B cell (primary cell): ENCODE results near the gene SELENOF.

Source experiments
- EZH2 ChIP-seq: IDR thresholded peaks from 2 replicates; pipeline ENCODE4 v1.6.1; 2012; ENCODE audit warnings: borderline replicate concordance, low read depth, mild to moderate bottlenecking, moderate library complexity, low read length; ENCODE audit not compliant: insufficient read depth, poor library complexity, severe bottlenecking
- TF ChIP-seq, protein P1 (sequence below): fragments of 200-600 bp; IDR thresholded peaks from one replicate; pipeline ENCODE4 v1.8.0; 2022; ENCODE audit warnings: antibody characterized with exemption, mild to moderate bottlenecking

DNA sequence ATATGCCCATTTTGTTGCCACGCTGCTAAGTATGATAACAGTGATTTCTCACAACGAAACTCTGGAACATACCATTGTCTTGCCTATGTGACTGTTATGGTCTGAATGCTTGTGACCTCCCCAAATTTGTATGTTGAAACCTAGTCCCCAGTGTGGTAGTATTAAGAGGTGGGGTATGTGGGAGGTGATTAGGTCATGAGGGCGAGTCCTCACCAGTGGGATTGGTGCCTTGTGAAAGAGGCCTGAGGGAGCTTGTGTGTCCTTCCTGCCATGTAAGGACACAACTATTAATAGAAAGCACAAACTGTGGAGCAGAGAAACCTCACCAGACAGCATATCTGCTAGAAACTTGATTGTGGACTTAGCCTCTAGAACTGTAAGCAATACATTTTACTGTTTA is 84.6 kb downstream of the SELENOF start:
- TF ChIP-seq, protein P1, sequence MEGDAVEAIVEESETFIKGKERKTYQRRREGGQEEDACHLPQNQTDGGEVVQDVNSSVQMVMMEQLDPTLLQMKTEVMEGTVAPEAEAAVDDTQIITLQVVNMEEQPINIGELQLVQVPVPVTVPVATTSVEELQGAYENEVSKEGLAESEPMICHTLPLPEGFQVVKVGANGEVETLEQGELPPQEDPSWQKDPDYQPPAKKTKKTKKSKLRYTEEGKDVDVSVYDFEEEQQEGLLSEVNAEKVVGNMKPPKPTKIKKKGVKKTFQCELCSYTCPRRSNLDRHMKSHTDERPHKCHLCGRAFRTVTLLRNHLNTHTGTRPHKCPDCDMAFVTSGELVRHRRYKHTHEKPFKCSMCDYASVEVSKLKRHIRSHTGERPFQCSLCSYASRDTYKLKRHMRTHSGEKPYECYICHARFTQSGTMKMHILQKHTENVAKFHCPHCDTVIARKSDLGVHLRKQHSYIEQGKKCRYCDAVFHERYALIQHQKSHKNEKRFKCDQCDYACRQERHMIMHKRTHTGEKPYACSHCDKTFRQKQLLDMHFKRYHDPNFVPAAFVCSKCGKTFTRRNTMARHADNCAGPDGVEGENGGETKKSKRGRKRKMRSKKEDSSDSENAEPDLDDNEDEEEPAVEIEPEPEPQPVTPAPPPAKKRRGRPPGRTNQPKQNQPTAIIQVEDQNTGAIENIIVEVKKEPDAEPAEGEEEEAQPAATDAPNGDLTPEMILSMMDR: no peak
- TF ChIP-seq EZH2: no peak
